ENCODE measurements around the gene ALX3. TPM values are rescaled to one million over a fixed set of nuclear protein-coding genes. Genes with fewer than 3 reads are reported as not detected.

Gene ALX3
- total RNA-seq, 6 donors from 2014 or later: 0.24 TPM; not detected in 5

GRCh38 chr1:110043016-110043415, 27.5 kb downstream of the ALX3 start:
- H3K4me3 ChIP-seq: no peak overlapping the region
- 98% methylated on average over 9 to 10 of the region's 10 CpGs for WGBS, 2 donors
- H3K27ac ChIP-seq: no peak overlapping the region
- H3K36me3 ChIP-seq: peaks cover 61 to 100% (median 94%) of the 10 kb centered on the region in 4 donors
- H3K9me3 ChIP-seq: no peaks in the 10 kb centered on the region
- no peaks in the 10 kb centered on the region for H3K4me1 ChIP-seq
- no peaks in the 10 kb centered on the region for H3K27me3 ChIP-seq
- ATAC-seq (ENCODE audit: low FRiP score in 2 of 2) (no peak), DNase-seq (no peak)
- TF ChIP-seq CTCF (IDR thresholded peaks at IDR 0.05) (no peak), POLR2AphosphoS5 (IDR thresholded peaks at IDR 0.05) (no peak), EP300 (IDR thresholded peaks at IDR 0.05) (no peak), POLR2A (IDR thresholded peaks at IDR 0.05) (no peak)

- Histone ChIP-seq H3K36me3 (peaks cover 49 to 85% (median 71%) of the 10 kb centered on the region in 4 donors), H3K9me3 (no peaks in the 10 kb centered on the region)
These were observed 29.9 kb downstream of the ALX3 start for GRCh38 chr1:110040548-110040947.

DNA sequence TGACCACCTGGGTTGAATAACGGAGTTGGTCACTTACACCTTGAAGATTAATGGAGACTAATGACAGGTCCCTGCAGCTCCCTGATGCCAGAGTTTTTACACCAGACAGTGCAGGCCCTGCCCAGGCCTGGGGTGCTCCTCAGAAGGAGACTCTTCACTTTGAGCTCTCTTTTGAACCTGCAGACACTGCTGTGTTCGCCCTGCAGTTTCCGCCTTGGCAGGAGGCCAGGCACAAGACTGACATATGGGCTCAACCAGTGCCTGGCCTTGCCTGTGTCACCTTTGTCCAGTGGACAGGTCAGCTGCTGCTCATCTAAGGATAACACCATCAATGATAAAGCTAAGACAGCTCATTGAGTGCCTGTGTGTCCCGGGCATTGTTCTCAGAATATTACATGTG, 30.8 kb downstream of the ALX3 start:
- H3K27ac ChIP-seq: no peak overlapping the region
- no peak for ATAC-seq (ENCODE audit: low FRiP score in 2 of 2)

More at GRCh38 chr1:110040548-110040947, 29.9 kb downstream of the ALX3 start:
- H3K27me3 ChIP-seq: no peaks in the 10 kb centered on the region
- TF ChIP-seq EP300 (IDR thresholded peaks at IDR 0.05) (no peak), POLR2A (IDR thresholded peaks at IDR 0.05) (no peak), CTCF (IDR thresholded peaks at IDR 0.05) (no peak), POLR2AphosphoS5 (IDR thresholded peaks at IDR 0.05) (no peak)
- 94 to 95% methylated on average over 3 to 4 of the region's 4 CpGs for WGBS, 2 donors
- H3K4me3 ChIP-seq: no peak overlapping the region
- no peak for DNase-seq
- H3K27ac ChIP-seq: no peak overlapping the region
- H3K4me1 ChIP-seq: peaks cover 3 to 20% (median 9%) of the 10 kb centered on the region in 4 donors
- ATAC-seq (ENCODE audit: low FRiP score in 2 of 2): no peak

DNA sequence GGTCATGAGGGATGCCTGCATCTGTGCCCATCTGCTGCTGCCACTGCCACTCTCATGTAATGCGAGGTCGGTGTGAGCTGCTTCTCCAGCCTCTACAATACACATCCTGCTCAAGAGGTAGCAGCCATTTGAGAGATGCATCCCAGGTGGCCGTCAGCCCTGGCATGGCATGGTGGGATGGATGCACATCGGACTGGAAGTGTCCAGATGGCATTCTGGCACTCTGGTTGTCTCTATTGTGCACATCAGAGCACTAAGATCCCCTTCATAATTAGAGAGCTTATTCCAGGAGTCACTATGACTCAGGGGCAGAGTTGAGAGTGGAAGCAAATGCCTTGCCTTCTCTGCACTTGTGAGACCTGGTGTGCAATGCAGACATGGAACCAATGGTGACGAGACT, 32.2 kb downstream of the ALX3 start:
- peaks cover 12 to 32% (median 15%) of the 10 kb centered on the region in 4 donors for H3K4me1 ChIP-seq
- TF ChIP-seq EP300 (IDR thresholded peaks at IDR 0.05): no peak
- no peak for TF ChIP-seq POLR2AphosphoS5 (IDR thresholded peaks at IDR 0.05)
- no peak for TF ChIP-seq CTCF (IDR thresholded peaks at IDR 0.05)
- TF ChIP-seq POLR2A (IDR thresholded peaks at IDR 0.05): no peak
- H3K36me3 ChIP-seq: peaks cover 40 to 62% (median 51%) of the 10 kb centered on the region in 4 donors
- no peaks in the 10 kb centered on the region for H3K27me3 ChIP-seq
- no peak overlapping the region for H3K27ac ChIP-seq
- DNase-seq (no peak), ATAC-seq (ENCODE audit: low FRiP score in 2 of 2) (no peak)
- no peaks in the 10 kb centered on the region for H3K9me3 ChIP-seq
- no peak overlapping the region for H3K4me3 ChIP-seq
- 89 to 100% methylated on average over 4 to 5 of the region's 5 CpGs for WGBS, 2 donors

More for the DNA sequence above, 30.8 kb downstream of the ALX3 start:
- Histone ChIP-seq H3K4me3 (no peak overlapping the region), H3K36me3 (peaks cover 49 to 76% (median 64%) of the 10 kb centered on the region in 4 donors), H3K4me1 (peaks cover 8 to 26% (median 13%) of the 10 kb centered on the region in 4 donors), H3K27me3 (no peaks in the 10 kb centered on the region), H3K9me3 (no peaks in the 10 kb centered on the region)
- no peak for DNase-seq
- WGBS, 2 donors: 81 to 88% methylated on average over 2 to 4 of the region's 4 CpGs
- TF ChIP-seq POLR2A (IDR thresholded peaks at IDR 0.05) (no peak), POLR2AphosphoS5 (IDR thresholded peaks at IDR 0.05) (no peak), EP300 (IDR thresholded peaks at IDR 0.05) (no peak), CTCF (IDR thresholded peaks at IDR 0.05) (no peak)

GRCh38 chr1:110035236-110035752, 35.2 kb downstream of the ALX3 start:
- Histone ChIP-seq H3K4me3 (peak overlapping the region; percentile 84 to 98 (median 92)), H3K36me3 (peaks cover 20 to 32% (median 23%) of the 10 kb centered on the region in 4 donors), H3K27me3 (no peaks in the 10 kb centered on the region), H3K27ac (peak overlapping the region; percentile 89 to 96 (median 94)), H3K4me1 (peaks cover 12 to 38% (median 17%) of the 10 kb centered on the region in 4 donors), H3K9me3 (no peaks in the 10 kb centered on the region)
- 8 to 19% methylated on average over 6 to 16 of the region's 16 CpGs for WGBS, 2 donors
- TF ChIP-seq CTCF (IDR thresholded peaks at IDR 0.05): no peak
- TF ChIP-seq POLR2AphosphoS5 (IDR thresholded peaks at IDR 0.05): no peak
- TF ChIP-seq EP300 (IDR thresholded peaks at IDR 0.05): no peak
- no peak for TF ChIP-seq POLR2A (IDR thresholded peaks at IDR 0.05)
- ATAC-seq (ENCODE audit: low FRiP score in 2 of 2) (peak in 1 of 2 donors; percentile 56), DNase-seq (no peak)
